Left ventricle myocardium inferior (tissue), 1 donor: ENCODE measurements around the gene CNGA2. TPM values are rescaled to one million over a fixed set of nuclear protein-coding genes. Genes with fewer than 3 reads are reported as not detected.

Experiments
- DNase-seq: peaks from one replicate; pipeline ENCODE4 v3.0.0-alpha.2; 2020
- H3K27ac ChIP-seq: fragments of 200-600 bp; replicated peaks from 2 replicates; pipeline ENCODE4 v1.8.0; 2021
- H3K27me3 ChIP-seq: fragments of 200-600 bp; 2 replicates; pipeline ENCODE4 v1.8.0; 2021; ENCODE audit warnings: low read depth
- H3K36me3 ChIP-seq: fragments of 200-600 bp; 2 replicates; pipeline ENCODE4 v1.8.0; 2021
- H3K4me1 ChIP-seq: fragments of 200-600 bp; 2 replicates; pipeline ENCODE4 v1.8.0; 2021
- H3K4me3 ChIP-seq: fragments of 200-600 bp; 2 replicates; pipeline ENCODE4 v1.8.0; 2021; ENCODE audit warnings: mild to moderate bottlenecking, moderate library complexity
- H3K9me3 ChIP-seq: fragments of 200-600 bp; replicated peaks from 2 replicates; pipeline ENCODE4 v1.8.0; 2021
- CTCF ChIP-seq: fragments of 200-600 bp; IDR thresholded peaks from 2 replicates; pipeline ENCODE4 v1.8.0; 2021; ENCODE audit warnings: antibody characterized with exemption, mild to moderate bottlenecking, borderline replicate concordance
- intact Hi-C: fragments of 100-400 bp; cut with micrococcal nuclease; formaldehyde crosslinking; loops from one replicate; pipeline ENCODE4 v1.11.0; 2022
- total RNA-seq: library from RNA; stranded (reverse); fragmentation: NEBNext Ultra II Directional; extraction: Animal tissue kit (Norgen Biotek cat#: 25700); gene quantifications from one replicate; pipeline ENCODE4 v1.2.1, GENCODE V29; 2021
- donor health status: DM: no; HTN: yes; CAD: no; lungs with severe emphysema.

The CNGA2 gene
- total RNA-seq, 1 donor from 2014 or later = not detected

- no peak for DNase-seq
- Histone ChIP-seq H3K27me3 (no peaks in the 10 kb centered on the region), H3K9me3 (no peaks in the 10 kb centered on the region), H3K4me1 (peaks cover 14% of the 10 kb centered on the region), H3K36me3 (no peaks in the 10 kb centered on the region), H3K27ac (peak overlapping the region; percentile 69), H3K4me3 (no peak overlapping the region)
- intact Hi-C loops = no loop called here
- TF ChIP-seq CTCF = no peak
These were observed 31.7 kb upstream of the CNGA2 start for GRCh38 chrX:151702741-151703340.

DNA sequence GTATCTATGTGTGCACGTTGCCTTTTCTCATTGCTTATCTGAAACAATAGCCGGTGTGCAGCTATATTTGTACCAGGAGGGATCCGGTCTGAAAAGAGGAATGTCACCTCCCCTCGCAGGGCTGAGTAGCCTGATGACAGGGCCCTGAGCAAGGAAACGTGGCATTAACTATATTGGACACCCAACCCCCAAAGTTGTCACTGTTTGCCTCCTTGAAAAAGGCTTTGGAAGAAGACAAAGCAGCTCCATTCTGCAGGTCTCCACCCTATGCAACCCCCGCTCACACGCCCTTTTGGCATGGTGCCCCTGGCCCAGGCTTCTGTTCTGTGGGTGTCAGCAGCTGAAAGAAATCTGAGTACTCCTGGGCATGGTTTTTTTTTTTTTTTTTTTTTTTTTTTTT is 31.1 kb upstream of the CNGA2 start:
- no peak overlapping the region for H3K4me3 ChIP-seq
- no peaks in the 10 kb centered on the region for H3K9me3 ChIP-seq
- peak; percentile 70 for DNase-seq
- intact Hi-C loops = no loop called here
- H3K27ac ChIP-seq = peak overlapping the region; percentile 69
- H3K4me1 ChIP-seq = peaks cover 14% of the 10 kb centered on the region
- H3K27me3 ChIP-seq = no peaks in the 10 kb centered on the region
- TF ChIP-seq CTCF = no peak
- no peaks in the 10 kb centered on the region for H3K36me3 ChIP-seq

GRCh38 chrX:151704041-151704663 is 30.4 kb upstream of the CNGA2 start:
- H3K36me3 ChIP-seq = no peaks in the 10 kb centered on the region
- H3K9me3 ChIP-seq = no peaks in the 10 kb centered on the region
- peak overlapping the region; percentile 76 for H3K27ac ChIP-seq
- peak overlapping the region; percentile 46 for H3K4me3 ChIP-seq
- no peaks in the 10 kb centered on the region for H3K27me3 ChIP-seq
- TF ChIP-seq CTCF = no peak
- no peak for DNase-seq
- intact Hi-C loops = no loop called here
- peaks cover 14% of the 10 kb centered on the region for H3K4me1 ChIP-seq

GRCh38 chrX:151708821-151709220 is 25.7 kb upstream of the CNGA2 start:
- no peaks in the 10 kb centered on the region for H3K27me3 ChIP-seq
- H3K9me3 ChIP-seq = no peaks in the 10 kb centered on the region
- TF ChIP-seq CTCF = no peak
- H3K27ac ChIP-seq = no peak overlapping the region
- no peaks in the 10 kb centered on the region for H3K36me3 ChIP-seq
- intact Hi-C loops = no loop called here
- no peak overlapping the region for H3K4me3 ChIP-seq
- peaks cover 7% of the 10 kb centered on the region for H3K4me1 ChIP-seq
- DNase-seq = no peak

DNA sequence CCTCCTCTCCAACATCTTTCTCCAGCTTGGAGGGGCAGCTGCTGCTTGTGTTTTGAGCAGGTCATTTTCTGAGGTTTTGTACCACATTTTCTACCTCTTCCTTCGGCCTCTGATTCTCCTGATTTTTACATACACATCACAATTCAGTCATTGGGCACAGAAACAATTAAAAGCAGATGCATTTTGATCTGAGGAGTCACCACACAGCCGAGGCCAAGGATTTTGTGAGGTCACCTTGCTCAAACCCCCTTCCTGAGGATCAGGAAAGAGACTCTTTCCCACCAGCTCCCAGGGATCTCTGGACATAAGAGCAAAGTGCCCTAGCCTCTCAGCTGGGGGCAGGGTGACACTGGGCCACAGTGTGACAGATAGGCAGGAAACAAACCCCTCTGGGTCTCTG is 24.1 kb upstream of the CNGA2 start:
- intact Hi-C loops = no loop called here
- no peak for DNase-seq
- Histone ChIP-seq H3K36me3 (no peaks in the 10 kb centered on the region), H3K9me3 (no peaks in the 10 kb centered on the region), H3K27me3 (no peaks in the 10 kb centered on the region), H3K27ac (no peak overlapping the region), H3K4me1 (no peaks in the 10 kb centered on the region), H3K4me3 (no peak overlapping the region)
- no peak for TF ChIP-seq CTCF
